GM12892 (cell line): Measurements from ENCODE around the gene UBL7.

Experiments
- POLR2A ChIP-seq: IDR thresholded peaks from 2 replicates; pipeline ENCODE4 v1.6.1; 2011; ENCODE audit warnings: low read depth, low read length, control low read depth
- POLR2AphosphoS5 ChIP-seq: IDR thresholded peaks from 2 replicates; pipeline ENCODE4 v1.6.1; 2011; ENCODE audit warnings: low read depth, low read length, control low read depth
- TAF1 ChIP-seq: IDR thresholded peaks from 2 replicates; pipeline ENCODE4 v1.6.1; 2011; ENCODE audit warnings: low read depth, mild to moderate bottlenecking, control low read depth, low read length, borderline replicate concordance

GRCh38 chr15:74413350-74414080 lies 47.4 kb downstream of the UBL7 start:
- TF ChIP-seq POLR2A (no peak), TAF1 (no peak), POLR2AphosphoS5 (no peak)
